HUES6 (cell line): ENCODE measurements around the gene ATCAY.

Source experiments
- H3K27ac ChIP-seq: 2 replicates; pipeline ENCODE4 v1.7.0; 2013; ENCODE audit warnings: low read depth, mild to moderate bottlenecking, low read length, inconsistent platforms
- H3K27me3 ChIP-seq: 2 replicates; pipeline ENCODE4 v1.6.1; 2013; ENCODE audit warnings: low read length; ENCODE audit not compliant: control insufficient read depth, insufficient read depth
- H3K36me3 ChIP-seq: 2 replicates; pipeline ENCODE4 v1.6.1; 2013; ENCODE audit warnings: low read length; ENCODE audit not compliant: control insufficient read depth, insufficient read depth
- H3K4me1 ChIP-seq: 2 replicates; pipeline ENCODE4 v1.6.1; 2013; ENCODE audit warnings: low read length; ENCODE audit not compliant: control insufficient read depth, insufficient read depth
- H3K4me3 ChIP-seq: 2 replicates; pipeline ENCODE4 v1.5.1; 2013; ENCODE audit warnings: low read depth, low read length
- H3K9ac ChIP-seq: one replicate; pipeline ENCODE4 v1.6.1; 2013; ENCODE audit warnings: mild to moderate bottlenecking, low read length
- H3K9me3 ChIP-seq: 2 replicates; pipeline ENCODE4 v1.6.1; 2013; ENCODE audit warnings: low read depth, low read length; ENCODE audit not compliant: control insufficient read depth, insufficient read depth

Gene ATCAY

GRCh38 chr19:3880471-3881271, at the start of gene ATCAY:
Gene ATCAY, plus strand, starts transcription at chr19:3880685. Its CDS starts 5,083 bp downstream, at chr19:3885768.
- Histone ChIP-seq H3K9me3 (no peaks in the 10 kb centered on the region), H3K36me3 (no peaks in the 10 kb centered on the region), H3K4me3 (peak within 1 kb of the TSS; percentile 72), H3K27me3 (peaks cover 23% of the 10 kb centered on the region), H3K9ac (peak within 1 kb of the TSS; percentile 63), H3K27ac (no peak within 1 kb of the TSS), H3K4me1 (0 out of 2 replicates have a peak, but pooled peaks cover 3% of the 10 kb centered on the region)

GRCh38 chr19:3831601-3832000, 48.9 kb upstream of the ATCAY start:
- Histone ChIP-seq H3K36me3 (no peaks in the 10 kb centered on the region), H3K9ac (no peak overlapping the region), H3K4me1 (no peaks in the 10 kb centered on the region; the same call in 1 of the 2 replicates), H3K27me3 (no peaks in the 10 kb centered on the region), H3K4me3 (no peak overlapping the region), H3K27ac (no peak overlapping the region), H3K9me3 (no peaks in the 10 kb centered on the region)

- no peaks in the 10 kb centered on the region for H3K27me3 ChIP-seq
- no peak overlapping the region for H3K27ac ChIP-seq
- H3K4me1 ChIP-seq = no peaks in the 10 kb centered on the region; the same call in 1 of the 2 replicates
- H3K9me3 ChIP-seq = no peaks in the 10 kb centered on the region
- H3K9ac ChIP-seq = no peak overlapping the region
- no peak overlapping the region for H3K4me3 ChIP-seq
- no peaks in the 10 kb centered on the region for H3K36me3 ChIP-seq
Observed at GRCh38 chr19:3832001-3832400, 48.5 kb upstream of the ATCAY start.

- H3K4me1 ChIP-seq = no peaks in the 10 kb centered on the region; the same call in 1 of the 2 replicates
- H3K27me3 ChIP-seq = no peaks in the 10 kb centered on the region
- H3K4me3 ChIP-seq = no peak overlapping the region
- H3K27ac ChIP-seq = no peak overlapping the region
- H3K9ac ChIP-seq = no peak overlapping the region
- no peaks in the 10 kb centered on the region for H3K36me3 ChIP-seq
- peaks cover 11% of the 10 kb centered on the region for H3K9me3 ChIP-seq
Observed at GRCh38 chr19:3833578-3834348, 46.7 kb upstream of the ATCAY start.

GRCh38 chr19:3834349-3835054, 46.0 kb upstream of the ATCAY start:
- H3K9me3 ChIP-seq = peaks cover 11% of the 10 kb centered on the region
- H3K9ac ChIP-seq = no peak overlapping the region
- H3K27ac ChIP-seq = no peak overlapping the region
- H3K4me3 ChIP-seq = no peak overlapping the region
- H3K36me3 ChIP-seq = no peaks in the 10 kb centered on the region
- H3K4me1 ChIP-seq = no peaks in the 10 kb centered on the region; the same call in 1 of the 2 replicates
- no peaks in the 10 kb centered on the region for H3K27me3 ChIP-seq

GRCh38 chr19:3835055-3835435, 45.4 kb upstream of the ATCAY start:
- no peaks in the 10 kb centered on the region for H3K36me3 ChIP-seq
- no peak overlapping the region for H3K27ac ChIP-seq
- H3K27me3 ChIP-seq = no peaks in the 10 kb centered on the region
- no peak overlapping the region for H3K9ac ChIP-seq
- no peaks in the 10 kb centered on the region; the same call in 1 of the 2 replicates for H3K4me1 ChIP-seq
- no peak overlapping the region for H3K4me3 ChIP-seq
- H3K9me3 ChIP-seq = peaks cover 11% of the 10 kb centered on the region

- Histone ChIP-seq H3K9ac (no peak overlapping the region), H3K4me1 (no peaks in the 10 kb centered on the region; the same call in 1 of the 2 replicates), H3K27me3 (no peaks in the 10 kb centered on the region), H3K9me3 (peaks cover 11% of the 10 kb centered on the region), H3K27ac (no peak overlapping the region), H3K36me3 (no peaks in the 10 kb centered on the region), H3K4me3 (no peak overlapping the region)
Observed at GRCh38 chr19:3836887-3837286, 43.6 kb upstream of the ATCAY start.

- no peaks in the 10 kb centered on the region for H3K27me3 ChIP-seq
- no peaks in the 10 kb centered on the region; the same call in 1 of the 2 replicates for H3K4me1 ChIP-seq
- no peak overlapping the region for H3K4me3 ChIP-seq
- no peak overlapping the region for H3K27ac ChIP-seq
- peaks cover 11% of the 10 kb centered on the region for H3K9me3 ChIP-seq
- no peak overlapping the region for H3K9ac ChIP-seq
- H3K36me3 ChIP-seq = no peaks in the 10 kb centered on the region
Observed at GRCh38 chr19:3837332-3837731, 43.2 kb upstream of the ATCAY start.

- H3K4me1 ChIP-seq = no peaks in the 10 kb centered on the region; the same call in 1 of the 2 replicates
- H3K9me3 ChIP-seq = peaks cover 11% of the 10 kb centered on the region
- no peak overlapping the region for H3K9ac ChIP-seq
- H3K4me3 ChIP-seq = no peak overlapping the region
- no peak overlapping the region for H3K27ac ChIP-seq
- no peaks in the 10 kb centered on the region for H3K27me3 ChIP-seq
- H3K36me3 ChIP-seq = no peaks in the 10 kb centered on the region
Observed at GRCh38 chr19:3837922-3838321, 42.6 kb upstream of the ATCAY start.

- Histone ChIP-seq H3K27me3 (no peaks in the 10 kb centered on the region), H3K9me3 (peaks cover 11% of the 10 kb centered on the region), H3K4me3 (no peak overlapping the region), H3K4me1 (no peaks in the 10 kb centered on the region; the same call in 1 of the 2 replicates), H3K27ac (no peak overlapping the region), H3K9ac (no peak overlapping the region), H3K36me3 (no peaks in the 10 kb centered on the region)
Observed at GRCh38 chr19:3838661-3839060, 41.8 kb upstream of the ATCAY start.
